GM19238 (cell line): ENCODE measurements around the gene NSUN6.

Experiments
- DNase-seq: peaks from one replicate; pipeline ENCODE4 v3.0.0; 2011; ENCODE audit warnings: low spot score; ENCODE audit not compliant: insufficient read length

Gene NSUN6

DNA sequence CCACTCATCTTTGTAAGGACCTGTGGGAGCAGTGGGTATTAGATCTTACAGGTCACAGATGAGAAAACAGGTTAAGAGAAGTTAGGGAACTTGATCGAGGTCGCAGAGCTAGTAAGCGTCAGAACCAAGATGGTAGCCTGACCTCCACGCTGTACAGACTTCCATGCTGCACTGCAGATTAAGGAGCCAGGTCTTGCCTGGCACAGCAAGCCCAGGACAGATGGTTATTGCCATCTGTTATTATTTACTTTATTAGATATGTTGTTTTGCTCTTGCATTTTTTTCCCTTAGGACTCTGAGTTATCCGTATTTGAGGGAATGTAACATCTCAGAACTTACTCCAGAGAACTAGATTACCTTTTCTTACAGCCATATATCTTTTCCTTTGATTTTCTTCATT, 147.2 kb downstream of the NSUN6 start:
- no peak for DNase-seq

DNA sequence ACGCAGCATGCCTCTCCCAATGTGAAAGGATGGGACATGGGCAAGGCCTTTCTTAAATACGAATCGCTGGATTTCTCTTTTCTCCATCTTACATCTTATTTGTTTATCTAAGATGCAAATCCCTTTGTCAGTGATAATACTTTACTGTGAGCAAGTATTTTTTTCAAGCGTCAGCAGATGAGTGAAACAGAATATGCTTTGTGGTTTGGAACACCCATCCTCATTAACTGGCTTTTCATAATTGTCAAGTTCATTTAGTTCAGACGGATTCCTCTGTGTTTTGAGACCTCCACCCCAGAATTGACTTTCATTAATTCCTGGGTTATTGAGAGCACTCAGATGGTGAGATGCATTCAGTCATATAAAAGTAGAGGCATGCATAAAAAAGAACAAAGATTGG, 149.8 kb downstream of the NSUN6 start:
- DNase-seq: no peak

DNA sequence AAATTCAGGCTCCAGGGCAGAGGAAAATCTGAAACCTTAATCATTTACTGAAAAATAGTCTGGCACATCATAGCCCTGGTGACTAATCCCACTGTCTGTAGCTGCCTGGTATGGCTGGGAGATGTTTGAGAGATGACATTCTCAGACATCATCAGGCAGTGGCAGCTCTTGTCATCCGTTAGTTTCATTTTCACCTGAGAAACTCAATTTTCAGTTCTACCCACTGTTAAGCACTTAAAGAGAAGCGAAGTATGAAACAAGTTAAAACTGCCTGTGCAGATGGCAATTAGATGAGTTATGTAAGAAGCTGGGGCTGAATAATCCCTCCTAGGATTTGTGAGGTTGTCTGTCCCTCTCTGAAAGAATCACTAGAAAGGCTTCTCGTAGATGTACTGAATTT, 150.2 kb downstream of the NSUN6 start:
- DNase-seq: peak; percentile 18

DNA sequence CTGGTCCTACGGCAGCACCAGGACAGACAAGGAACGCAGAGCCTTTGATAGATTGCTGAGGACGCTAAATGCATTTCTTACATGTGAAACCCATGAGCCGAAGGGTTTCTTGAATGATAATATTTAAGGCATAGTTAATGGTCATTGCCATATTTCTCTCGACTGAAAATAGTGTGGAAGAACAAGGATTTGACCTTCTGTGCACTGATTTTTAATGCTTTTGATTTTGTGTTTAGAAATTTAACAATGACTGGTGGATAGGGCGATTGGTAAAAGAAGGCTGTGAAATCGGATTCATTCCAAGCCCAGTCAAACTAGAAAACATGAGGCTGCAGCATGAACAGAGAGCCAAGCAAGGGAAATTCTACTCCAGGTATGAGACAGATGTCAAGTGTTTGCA, 150.8 kb downstream of the NSUN6 start:
- no peak for DNase-seq

DNA sequence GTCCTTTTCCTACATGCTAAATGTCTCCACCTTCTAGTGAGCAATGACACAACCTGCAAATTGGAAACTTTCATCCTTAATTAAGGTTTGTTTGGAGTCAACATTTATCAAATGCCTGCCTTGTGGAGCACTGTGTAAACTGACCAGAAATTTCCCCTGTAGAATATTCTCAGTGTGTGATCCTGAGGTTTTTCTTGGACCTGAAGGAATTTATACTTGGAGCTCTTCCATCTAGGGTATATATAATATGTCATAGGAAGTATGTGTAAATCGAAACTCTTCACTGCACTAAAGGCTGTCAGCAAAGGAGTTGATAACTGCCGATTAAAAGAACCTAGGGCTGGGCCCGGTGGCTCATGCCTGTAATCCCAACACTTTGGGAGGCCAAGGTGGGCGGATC, 152.4 kb downstream of the NSUN6 start:
- no peak for DNase-seq

DNA sequence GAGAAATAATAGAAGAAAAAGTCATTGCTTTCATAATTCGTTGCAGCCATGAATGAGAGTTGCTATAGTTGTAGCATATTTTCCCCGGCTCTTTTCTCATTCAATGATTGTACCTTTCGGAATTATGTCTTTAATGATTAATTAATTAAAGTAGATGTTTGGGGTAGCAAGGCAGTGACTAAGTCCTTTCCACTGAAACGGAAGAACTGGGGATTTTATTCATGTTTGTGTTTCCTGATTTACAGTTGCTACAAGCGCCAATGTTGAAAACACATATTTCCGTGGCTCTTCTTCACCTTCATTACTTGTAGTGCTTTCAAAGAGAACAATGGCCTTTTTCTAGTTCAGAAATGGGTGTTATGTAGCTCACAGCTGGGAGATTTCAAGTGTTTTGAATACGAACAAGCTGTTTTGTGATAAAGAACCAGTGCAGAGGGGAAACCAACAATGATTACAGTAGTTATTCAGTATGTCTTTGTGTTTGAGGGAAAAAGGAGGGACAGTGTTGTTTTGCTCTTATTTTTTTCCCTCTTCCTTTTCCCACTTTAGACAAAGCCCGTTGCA, 153.5 kb downstream of the NSUN6 start:
- DNase-seq: no peak
